Suprapubic skin (tissue), 4 donors: Measurements from ENCODE around the gene ASB3.
"Not testable (repeated sequence)": the region's sequence is repeated elsewhere in the genome, so short reads cannot be mapped to it uniquely, and the experiment has no call there.

ENCODE experiments used
- CTCF ChIP-seq, 2 donors: fragments of 200-600 bp in 1 of 2; fragments of 450-650 bp in 1 of 2; sonication (generic) in 1 of 2; IDR thresholded peaks; one replicate each; pipeline ENCODE4 v1.5.1; 2016 to 2019; ENCODE audit warnings: antibody characterized with exemption in 2 of 2, mild to moderate bottlenecking in 1 of 2, moderate library complexity in 1 of 2
- EP300 ChIP-seq: sonication (generic); formaldehyde crosslinking; IDR thresholded peaks from one replicate; pipeline ENCODE4 v1.6.1; 2017; ENCODE audit warnings: antibody characterized with exemption
- POLR2A ChIP-seq, 2 donors: fragments of 450-650 bp; IDR thresholded peaks; one replicate each; pipeline ENCODE4 v1.6.1; 2017; ENCODE audit warnings: antibody characterized with exemption in 2 of 2, mild to moderate bottlenecking in 2 of 2, moderate library complexity in 2 of 2
- POLR2AphosphoS5 ChIP-seq, 3 donors: sonication (generic); formaldehyde crosslinking; IDR thresholded peaks; one replicate each; pipeline ENCODE4 v1.6.1; 2017; ENCODE audit warnings: antibody characterized with exemption in 3 of 3

GRCh38 chr2:53667130-53667529 lies 119.6 kb downstream of the ASB3 start:
- not testable (repeated sequence) for TF ChIP-seq CTCF (IDR thresholded peaks at IDR 0.05); POLR2AphosphoS5 (IDR thresholded peaks at IDR 0.05); EP300; POLR2A (IDR thresholded peaks at IDR 0.05)
